Dermis lymphatic vessel endothelial cell (primary cell): ENCODE measurements around the gene ADAD1. TPM values are rescaled to one million over a fixed set of nuclear protein-coding genes. Genes with fewer than 3 reads are reported as not detected.

ENCODE experiments used
- total RNA-seq: library from RNA; depleted of rRNA; stranded (reverse); fragments of >200 nt; gene quantifications from 2 replicates; pipeline ENCODE4 v1.2.1, GENCODE V29; 2014

ADAD1 gene
- not detected in 2 replicates for total RNA-seq

GRCh38 chr4:122378711-122379110 is at the start of gene ADAD1:
Gene ADAD1, plus strand, starts transcription at chr4:122379011. Its CDS starts 1,059 bp downstream, at chr4:122380070.

GRCh38 chr4:122456231-122457116 is 77.7 kb downstream of the ADAD1 start, which contains the start of gene IL2:
Gene IL2, minus strand, starts transcription at chr4:122456725. Its CDS starts 285 bp downstream, at chr4:122456440.

Other genes with a start within 250 kb of the ADAD1 start
- gene BLTP1, start 226.7 kb upstream of the ADAD1 start, total RNA-seq = 106 and 117 TPM in 2 replicates
- not detected in 2 replicates for gene IL2, start 77.7 kb downstream of the ADAD1 start, total RNA-seq
- gene IL21, start 242.1 kb downstream of the ADAD1 start, total RNA-seq = not detected in 2 replicates